HepG2 (cell line): ENCODE data around the gene PLEKHH1. TPM values are rescaled to one million over a fixed set of nuclear protein-coding genes. Genes with fewer than 3 reads are reported as not detected.
A peak's percentile ranks its signal among the peaks of the same experiment; 100 is the strongest.

ENCODE experiments used
- CAMTA2 ChIP-seq: sonication (generic); formaldehyde crosslinking; IDR thresholded peaks from 2 replicates; pipeline ENCODE4 v1.4.0; 2020; ENCODE audit warnings: mild to moderate bottlenecking, missing genetic modification reagents, borderline replicate concordance
- FOXP1 ChIP-seq, 2 experiments: fragments of 450-650 bp in 1 of 2; IDR thresholded peaks; 2 replicates each; pipeline ENCODE4 v1.6.1; 2017 to 2018; ENCODE audit warnings: antibody characterized with exemption in 1 of 2
- NFKB2 ChIP-seq: sonication (generic); formaldehyde crosslinking; IDR thresholded peaks from 2 replicates; pipeline ENCODE4 v1.4.0; 2020; ENCODE audit warnings: missing genetic modification reagents, borderline replicate concordance
- YEATS2 ChIP-seq: sonication (generic); formaldehyde crosslinking; IDR thresholded peaks from 2 replicates; pipeline ENCODE4 v1.4.0; 2020; ENCODE audit warnings: missing genetic modification reagents, borderline replicate concordance
- ZNF232 ChIP-seq: sonication (generic); formaldehyde crosslinking; IDR thresholded peaks from 2 replicates; pipeline ENCODE4 v1.4.0; 2020; ENCODE audit warnings: missing genetic modification reagents, borderline replicate concordance
- ZNF333 ChIP-seq: sonication (generic); formaldehyde crosslinking; IDR thresholded peaks from 2 replicates; pipeline ENCODE4 v1.4.0; 2020; ENCODE audit warnings: mild to moderate bottlenecking, missing genetic modification reagents, borderline replicate concordance
- ZNF44 ChIP-seq: sonication (generic); formaldehyde crosslinking; IDR thresholded peaks from 2 replicates; pipeline ENCODE4 v1.5.1; 2020; ENCODE audit warnings: mild to moderate bottlenecking, missing genetic modification reagents
- ZNF460 ChIP-seq: sonication (generic); formaldehyde crosslinking; IDR thresholded peaks from 2 replicates; pipeline ENCODE4 v1.5.1; 2020; ENCODE audit warnings: missing genetic modification reagents, mild to moderate bottlenecking, borderline replicate concordance
- ZNF563 ChIP-seq: sonication (generic); formaldehyde crosslinking; IDR thresholded peaks from 2 replicates; pipeline ENCODE4 v1.8.0; 2022; ENCODE audit warnings: mild to moderate bottlenecking, moderate library complexity, missing genetic modification reagents
- ZNF891 ChIP-seq: sonication (generic); formaldehyde crosslinking; IDR thresholded peaks from 2 replicates; pipeline ENCODE4 v1.5.0; 2020; ENCODE audit warnings: mild to moderate bottlenecking, missing genetic modification reagents
- polyA plus RNA-seq, 8 experiments: library from polyadenylated mRNA; depleted of rRNA in 3 of 8; stranded (reverse) in 7 of 8; unstranded in 1 of 8; fragments of >200 nt; fragmentation: Illumina TruSeq in 4 of 8; extraction: Trizol in 4 of 8; gene quantifications; 2 replicates each; pipeline versions ENCODE4 v1.2.1 to v1.2.3, GENCODE V29; 2011 to 2016; ENCODE audit warnings: low read depth in 4 of 8, missing spikeins in 1 of 8, mixed read lengths in 1 of 8; ENCODE audit not compliant: insufficient read depth in 1 of 8
- total RNA-seq, 5 experiments: library from RNA; depleted of rRNA; stranded (reverse); fragments of >200 nt; fragmentation: Illumina TruSeq; extraction: Trizol; gene quantifications; 2 replicates each; pipeline ENCODE4 v1.2.3, GENCODE V29; 2016; ENCODE audit warnings: low read depth in 1 of 5
- TF ChIP-seq, protein P1 (sequence below): sonication (generic); formaldehyde crosslinking; IDR thresholded peaks from 2 replicates; pipeline ENCODE4 v1.5.0; 2020; ENCODE audit warnings: mild to moderate bottlenecking, missing genetic modification reagents
- TF ChIP-seq, protein P2 (sequence below): sonication (generic); formaldehyde crosslinking; conservative IDR thresholded peaks from 2 replicates; pipeline ENCODE4 v1.8.1; 2023; ENCODE audit warnings: missing genetic modification reagents
- TF ChIP-seq, protein P3 (sequence below): sonication (generic); formaldehyde crosslinking; IDR thresholded peaks from 2 replicates; pipeline ENCODE4 v1.8.0; 2022; ENCODE audit warnings: missing genetic modification reagents, mild to moderate bottlenecking, inconsistent platforms, borderline replicate concordance
- TF ChIP-seq, protein P4 (sequence below): IDR thresholded peaks from 2 replicates; pipeline ENCODE4 v1.6.1; 2016; ENCODE audit warnings: mild to moderate bottlenecking
- TF ChIP-seq, protein P5 (sequence below): sonication (generic); formaldehyde crosslinking; IDR thresholded peaks from 2 replicates; pipeline ENCODE4 v1.5.0; 2020; ENCODE audit warnings: missing genetic modification reagents
- TF ChIP-seq, protein P6 (sequence below): sonication (generic); formaldehyde crosslinking; IDR thresholded peaks from 2 replicates; pipeline ENCODE4 v1.4.0; 2020; ENCODE audit warnings: low read depth, mild to moderate bottlenecking, missing genetic modification reagents
- TF ChIP-seq, protein P7 (sequence below): sonication (generic); formaldehyde crosslinking; conservative IDR thresholded peaks from 2 replicates; pipeline ENCODE4 v1.8.0; 2022; ENCODE audit warnings: low read depth, missing genetic modification reagents

PLEKHH1 gene
- total and polyA plus RNA-seq, 2 of the 13 experiments (the other 11 are each of a cell fraction or from before 2014, with no cell fraction given): 8.6 to 15.8 TPM

DNA sequence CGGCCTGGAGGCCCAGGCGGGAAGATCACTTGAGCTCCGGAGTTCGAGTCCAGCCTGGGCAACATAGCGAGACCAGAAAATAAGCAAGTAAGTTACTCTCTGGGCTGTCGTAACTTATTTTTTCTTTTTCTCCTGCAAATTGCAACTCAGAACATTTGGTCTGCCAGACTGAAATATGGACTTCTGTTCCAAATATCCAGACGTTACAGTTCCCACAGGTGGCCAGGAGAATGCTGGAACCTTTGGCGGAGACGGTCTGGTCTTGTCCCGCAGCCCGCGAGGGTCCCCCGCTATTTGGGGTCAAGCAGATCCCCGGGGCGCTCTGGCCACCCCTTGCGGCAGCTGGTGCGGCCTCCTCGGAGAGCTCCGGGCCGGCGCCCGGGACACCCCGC is 488 bp upstream of the PLEKHH1 start (continued):
- TF ChIP-seq, protein P1, sequence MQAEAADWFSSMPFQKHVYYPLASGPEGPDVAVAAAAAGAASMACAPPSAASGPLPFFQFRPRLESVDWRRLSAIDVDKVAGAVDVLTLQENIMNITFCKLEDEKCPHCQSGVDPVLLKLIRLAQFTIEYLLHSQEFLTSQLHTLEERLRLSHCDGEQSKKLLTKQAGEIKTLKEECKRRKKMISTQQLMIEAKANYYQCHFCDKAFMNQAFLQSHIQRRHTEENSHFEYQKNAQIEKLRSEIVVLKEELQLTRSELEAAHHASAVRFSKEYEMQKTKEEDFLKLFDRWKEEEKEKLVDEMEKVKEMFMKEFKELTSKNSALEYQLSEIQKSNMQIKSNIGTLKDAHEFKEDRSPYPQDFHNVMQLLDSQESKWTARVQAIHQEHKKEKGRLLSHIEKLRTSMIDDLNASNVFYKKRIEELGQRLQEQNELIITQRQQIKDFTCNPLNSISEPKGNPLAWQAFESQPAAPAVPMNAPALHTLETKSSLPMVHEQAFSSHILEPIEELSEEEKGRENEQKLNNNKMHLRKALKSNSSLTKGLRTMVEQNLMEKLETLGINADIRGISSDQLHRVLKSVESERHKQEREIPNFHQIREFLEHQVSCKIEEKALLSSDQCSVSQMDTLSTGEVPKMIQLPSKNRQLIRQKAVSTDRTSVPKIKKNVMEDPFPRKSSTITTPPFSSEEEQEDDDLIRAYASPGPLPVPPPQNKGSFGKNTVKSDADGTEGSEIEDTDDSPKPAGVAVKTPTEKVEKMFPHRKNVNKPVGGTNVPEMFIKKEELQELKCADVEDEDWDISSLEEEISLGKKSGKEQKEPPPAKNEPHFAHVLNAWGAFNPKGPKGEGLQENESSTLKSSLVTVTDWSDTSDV (CRISPR knock-in tag): 0 out of 2 replicates have a peak, but pooled peaks have one; percentile 32
- TF ChIP-seq ZNF44 (CRISPR knock-in tag) (0 out of 2 replicates have a peak, but pooled peaks have one; percentile 55), NFKB2 (CRISPR knock-in tag) (0 out of 2 replicates have a peak, but pooled peaks have one; percentile 13), FOXP1 (IDR thresholded peaks at IDR 0.05) (no peak), FOXP1 (CRISPR knock-in tag; IDR thresholded peaks at IDR 0.05) (no peak), ZNF891 (CRISPR knock-in tag) (0 out of 2 replicates have a peak, but pooled peaks have one; percentile 35), YEATS2 (CRISPR knock-in tag) (0 out of 2 replicates have a peak, but pooled peaks have one; percentile 21), ZNF563 (peak; percentile 54), ZNF333 (CRISPR knock-in tag) (0 out of 2 replicates have a peak, but pooled peaks have one; percentile 39), ZNF460 (CRISPR knock-in tag) (no peak), CAMTA2 (CRISPR knock-in tag) (0 out of 2 replicates have a peak, but pooled peaks have one; percentile 34), ZNF232 (CRISPR knock-in tag) (0 out of 2 replicates have a peak, but pooled peaks have one; percentile 4)
- TF ChIP-seq, protein P2, sequence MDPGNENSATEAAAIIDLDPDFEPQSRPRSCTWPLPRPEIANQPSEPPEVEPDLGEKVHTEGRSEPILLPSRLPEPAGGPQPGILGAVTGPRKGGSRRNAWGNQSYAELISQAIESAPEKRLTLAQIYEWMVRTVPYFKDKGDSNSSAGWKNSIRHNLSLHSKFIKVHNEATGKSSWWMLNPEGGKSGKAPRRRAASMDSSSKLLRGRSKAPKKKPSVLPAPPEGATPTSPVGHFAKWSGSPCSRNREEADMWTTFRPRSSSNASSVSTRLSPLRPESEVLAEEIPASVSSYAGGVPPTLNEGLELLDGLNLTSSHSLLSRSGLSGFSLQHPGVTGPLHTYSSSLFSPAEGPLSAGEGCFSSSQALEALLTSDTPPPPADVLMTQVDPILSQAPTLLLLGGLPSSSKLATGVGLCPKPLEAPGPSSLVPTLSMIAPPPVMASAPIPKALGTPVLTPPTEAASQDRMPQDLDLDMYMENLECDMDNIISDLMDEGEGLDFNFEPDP (CRISPR knock-in tag): no peak
- TF ChIP-seq, protein P3, sequence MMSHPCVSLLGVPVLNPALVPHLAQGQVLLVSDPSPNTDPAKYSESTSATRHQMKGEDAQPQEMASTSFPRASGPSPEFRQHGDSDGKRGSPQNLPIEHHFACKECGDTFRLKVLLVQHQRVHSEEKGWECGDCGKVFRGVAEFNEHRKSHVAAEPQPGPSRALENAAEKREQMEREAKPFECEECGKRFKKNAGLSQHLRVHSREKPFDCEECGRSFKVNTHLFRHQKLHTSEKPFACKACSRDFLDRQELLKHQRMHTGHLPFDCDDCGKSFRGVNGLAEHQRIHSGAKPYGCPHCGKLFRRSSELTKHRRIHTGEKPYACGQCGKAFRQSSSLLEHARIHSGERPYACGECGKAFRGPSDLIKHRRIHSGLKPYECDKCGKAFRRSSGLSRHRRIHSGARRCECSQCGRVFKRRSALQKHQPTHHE (CRISPR knock-in tag): 0 out of 2 replicates have a peak, but pooled peaks have one; percentile 81
- TF ChIP-seq, protein P4, sequence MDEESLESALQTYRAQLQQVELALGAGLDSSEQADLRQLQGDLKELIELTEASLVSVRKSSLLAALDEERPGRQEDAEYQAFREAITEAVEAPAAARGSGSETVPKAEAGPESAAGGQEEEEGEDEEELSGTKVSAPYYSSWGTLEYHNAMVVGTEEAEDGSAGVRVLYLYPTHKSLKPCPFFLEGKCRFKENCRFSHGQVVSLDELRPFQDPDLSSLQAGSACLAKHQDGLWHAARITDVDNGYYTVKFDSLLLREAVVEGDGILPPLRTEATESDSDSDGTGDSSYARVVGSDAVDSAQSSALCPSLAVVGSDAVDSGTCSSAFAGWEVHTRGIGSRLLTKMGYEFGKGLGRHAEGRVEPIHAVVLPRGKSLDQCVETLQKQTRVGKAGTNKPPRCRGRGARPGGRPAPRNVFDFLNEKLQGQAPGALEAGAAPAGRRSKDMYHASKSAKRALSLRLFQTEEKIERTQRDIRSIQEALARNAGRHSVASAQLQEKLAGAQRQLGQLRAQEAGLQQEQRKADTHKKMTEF (CRISPR knock-in tag): peak; percentile 56; the same call in 1 of the 2 replicates
- TF ChIP-seq, protein P5, sequence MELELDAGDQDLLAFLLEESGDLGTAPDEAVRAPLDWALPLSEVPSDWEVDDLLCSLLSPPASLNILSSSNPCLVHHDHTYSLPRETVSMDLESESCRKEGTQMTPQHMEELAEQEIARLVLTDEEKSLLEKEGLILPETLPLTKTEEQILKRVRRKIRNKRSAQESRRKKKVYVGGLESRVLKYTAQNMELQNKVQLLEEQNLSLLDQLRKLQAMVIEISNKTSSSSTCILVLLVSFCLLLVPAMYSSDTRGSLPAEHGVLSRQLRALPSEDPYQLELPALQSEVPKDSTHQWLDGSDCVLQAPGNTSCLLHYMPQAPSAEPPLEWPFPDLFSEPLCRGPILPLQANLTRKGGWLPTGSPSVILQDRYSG (CRISPR knock-in tag): peak; percentile 23; the same call in 1 of the 2 replicates
- TF ChIP-seq, protein P6, sequence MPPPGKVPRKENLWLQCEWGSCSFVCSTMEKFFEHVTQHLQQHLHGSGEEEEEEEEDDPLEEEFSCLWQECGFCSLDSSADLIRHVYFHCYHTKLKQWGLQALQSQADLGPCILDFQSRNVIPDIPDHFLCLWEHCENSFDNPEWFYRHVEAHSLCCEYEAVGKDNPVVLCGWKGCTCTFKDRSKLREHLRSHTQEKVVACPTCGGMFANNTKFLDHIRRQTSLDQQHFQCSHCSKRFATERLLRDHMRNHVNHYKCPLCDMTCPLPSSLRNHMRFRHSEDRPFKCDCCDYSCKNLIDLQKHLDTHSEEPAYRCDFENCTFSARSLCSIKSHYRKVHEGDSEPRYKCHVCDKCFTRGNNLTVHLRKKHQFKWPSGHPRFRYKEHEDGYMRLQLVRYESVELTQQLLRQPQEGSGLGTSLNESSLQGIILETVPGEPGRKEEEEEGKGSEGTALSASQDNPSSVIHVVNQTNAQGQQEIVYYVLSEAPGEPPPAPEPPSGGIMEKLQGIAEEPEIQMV (CRISPR knock-in tag): no peak
- TF ChIP-seq, protein P7, sequence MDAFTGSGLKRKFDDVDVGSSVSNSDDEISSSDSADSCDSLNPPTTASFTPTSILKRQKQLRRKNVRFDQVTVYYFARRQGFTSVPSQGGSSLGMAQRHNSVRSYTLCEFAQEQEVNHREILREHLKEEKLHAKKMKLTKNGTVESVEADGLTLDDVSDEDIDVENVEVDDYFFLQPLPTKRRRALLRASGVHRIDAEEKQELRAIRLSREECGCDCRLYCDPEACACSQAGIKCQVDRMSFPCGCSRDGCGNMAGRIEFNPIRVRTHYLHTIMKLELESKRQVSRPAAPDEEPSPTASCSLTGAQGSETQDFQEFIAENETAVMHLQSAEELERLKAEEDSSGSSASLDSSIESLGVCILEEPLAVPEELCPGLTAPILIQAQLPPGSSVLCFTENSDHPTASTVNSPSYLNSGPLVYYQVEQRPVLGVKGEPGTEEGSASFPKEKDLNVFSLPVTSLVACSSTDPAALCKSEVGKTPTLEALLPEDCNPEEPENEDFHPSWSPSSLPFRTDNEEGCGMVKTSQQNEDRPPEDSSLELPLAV (CRISPR knock-in tag): no peak
